GM19238 (cell line): ENCODE measurements around the gene LRRC49.

ENCODE experiments used
- DNase-seq: peaks from one replicate; pipeline ENCODE4 v3.0.0; 2011; ENCODE audit warnings: low spot score; ENCODE audit not compliant: insufficient read length

Gene LRRC49

GRCh38 chr15:71088155-71088554 is 195.5 kb downstream of the LRRC49 start:
- no peak for DNase-seq

GRCh38 chr15:71088683-71089082 is 196.1 kb downstream of the LRRC49 start:
- DNase-seq: no peak

- DNase-seq: no peak
These were observed 197.2 kb downstream of the LRRC49 start for GRCh38 chr15:71089801-71090200.

GRCh38 chr15:71091601-71092000 is 199.0 kb downstream of the LRRC49 start:
- no peak for DNase-seq

GRCh38 chr15:71092056-71092600 is 199.5 kb downstream of the LRRC49 start:
- DNase-seq: no peak

GRCh38 chr15:71093054-71094024 is 200.7 kb downstream of the LRRC49 start:
- no peak for DNase-seq

- DNase-seq: no peak
These were observed 201.5 kb downstream of the LRRC49 start for GRCh38 chr15:71094137-71094536.

GRCh38 chr15:71096676-71097075 is 204.1 kb downstream of the LRRC49 start:
- no peak for DNase-seq

- DNase-seq: no peak
These were observed 205.3 kb downstream of the LRRC49 start for GRCh38 chr15:71097890-71098289.

GRCh38 chr15:71098920-71099319 is 206.3 kb downstream of the LRRC49 start:
- no peak for DNase-seq
